GM21447 (cell line): ENCODE data around the gene IL3.

Experiments used
- ATAC-seq: cut with Tn5 transposase; IDR thresholded peaks from one replicate; pipeline ENCODE4 v1.9.1; 2021; ENCODE audit not compliant: unreplicated experiment

Gene IL3

DNA sequence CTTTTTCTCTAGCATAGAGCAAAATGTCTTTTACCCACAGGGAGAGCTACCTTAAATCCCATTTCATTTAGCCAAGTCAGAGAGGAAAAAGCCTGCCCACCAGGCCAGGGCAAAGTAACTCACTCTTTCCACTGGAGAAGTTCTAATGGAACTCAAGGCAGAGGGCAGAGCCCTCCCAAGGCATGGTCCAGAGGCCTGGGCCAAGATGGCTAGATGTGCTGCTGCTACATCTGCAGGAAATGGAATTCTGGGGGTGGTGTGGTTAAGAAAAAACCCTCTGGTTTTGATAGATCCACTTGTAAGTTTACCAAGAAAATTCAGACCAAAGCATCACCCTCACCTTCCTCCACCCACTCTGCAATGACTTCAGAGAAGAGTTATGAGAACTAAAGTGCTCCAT, 50.5 kb downstream of the IL3 start:
- ATAC-seq = no peak

DNA sequence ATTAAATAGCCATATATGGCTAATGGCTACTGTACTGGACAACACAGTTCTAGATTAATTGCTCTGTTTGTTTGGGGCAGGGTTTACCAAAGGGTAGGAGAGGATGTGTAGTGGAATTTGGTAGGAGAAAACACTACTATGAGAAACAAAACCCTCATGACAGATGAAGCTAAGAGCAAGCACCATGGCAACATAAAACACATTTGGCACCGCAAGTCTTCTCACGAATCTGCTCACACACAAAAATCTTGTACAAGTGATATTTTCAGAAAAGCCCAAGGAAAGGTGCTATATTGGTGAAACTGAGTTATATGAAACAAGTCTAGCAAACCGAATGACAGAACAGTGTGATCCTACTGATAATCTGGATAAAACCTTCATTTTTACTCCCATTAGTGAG, 51.7 kb downstream of the IL3 start:
- no peak for ATAC-seq
